ENCODE measurements around the gene NUDT8.
A peak's percentile ranks its signal among the peaks of the same experiment; 100 is the strongest.
"Not testable (repeated sequence)": the region's sequence is repeated elsewhere in the genome, so short reads cannot be mapped to it uniquely, and the experiment has no call there.

Gene NUDT8

GRCh38 chr11:67592880-67593564, 36.7 kb downstream of the NUDT8 start:
- no peak for TF ChIP-seq CTCF (conservative IDR thresholded peaks at IDR 0.05; ENCODE audit: low read depth, low read length)
- H3K4me3 ChIP-seq (ENCODE audit: low read length), result no peak overlapping the region
- no peak for DNase-seq (ENCODE audit: low read depth)

GRCh38 chr11:67588899-67589415, 40.8 kb downstream of the NUDT8 start:
- H3K4me3 ChIP-seq (ENCODE audit: low read length); DNase-seq (ENCODE audit: low read depth): not testable (repeated sequence)

DNA sequence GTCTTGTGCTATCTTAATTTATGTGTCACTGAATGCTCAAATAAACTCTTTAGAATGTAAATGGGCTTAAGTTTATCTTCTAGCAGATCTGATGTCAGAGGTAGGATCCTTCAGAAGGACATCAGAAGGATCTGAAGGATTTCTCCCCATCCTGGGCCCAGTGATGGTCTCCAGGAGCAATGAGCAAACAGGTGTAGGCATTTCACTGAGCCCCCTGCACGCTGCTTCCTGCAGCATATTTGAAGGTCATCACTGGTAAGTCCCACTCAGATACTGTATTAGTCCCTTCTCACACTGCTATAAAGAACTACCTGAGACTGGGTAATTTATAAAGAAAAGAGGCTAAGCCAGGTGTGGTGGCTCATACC, 41.6 kb downstream of the NUDT8 start:
- TF ChIP-seq CTCF (conservative IDR thresholded peaks at IDR 0.05; ENCODE audit: low read depth, low read length), result no peak
- no peak overlapping the region for H3K4me3 ChIP-seq (ENCODE audit: low read length)
- no peak for DNase-seq (ENCODE audit: low read depth)

GRCh38 chr11:67586568-67587250, 43.0 kb downstream of the NUDT8 start:
- no peak for TF ChIP-seq CTCF (conservative IDR thresholded peaks at IDR 0.05; ENCODE audit: low read depth, low read length)
- DNase-seq (ENCODE audit: low read depth), result no peak
- H3K4me3 ChIP-seq (ENCODE audit: low read length), result no peak overlapping the region

GRCh38 chr11:67585911-67586310, 43.8 kb downstream of the NUDT8 start:
- H3K4me3 ChIP-seq (ENCODE audit: low read length), result peak overlapping the region; percentile 83
- no peak for TF ChIP-seq CTCF (conservative IDR thresholded peaks at IDR 0.05; ENCODE audit: low read depth, low read length)
- DNase-seq (ENCODE audit: low read depth), result no peak

- peak; percentile 47 for DNase-seq (ENCODE audit: low read depth)
- peak; percentile 43 for TF ChIP-seq CTCF (conservative IDR thresholded peaks at IDR 0.05; ENCODE audit: low read depth, low read length)
These were observed 44.6 kb downstream of the NUDT8 start for GRCh38 chr11:67584881-67585873.

More at GRCh38 chr11:67584881-67585873, 44.6 kb downstream of the NUDT8 start:
- H3K4me3 ChIP-seq (ENCODE audit: low read length), result peak overlapping the region; percentile 83

Data from retinal pigment epithelial cell (primary cell).